NCI-H1048 (cell line): ENCODE measurements around the gene ALG8.
"Not testable (repeated sequence)": the region's sequence is repeated elsewhere in the genome, so short reads cannot be mapped to it uniquely, and the experiment has no call there.

ENCODE experiments used
- DNase-seq: peaks from one replicate; lab custom pipeline; 2025; lab: John Stamatoyannopoulos, UW

ALG8 gene

GRCh38 chr11:78139422-78140391 lies at the start of gene ALG8:
Gene ALG8 (minus strand): TSS chr11:78139626. CDS start chr11:78139588, 38 bp downstream.
- DNase-seq = peak; percentile 85

- DNase-seq = peak; percentile 93
Observed at GRCh38 chr11:78188286-78189173, 49.1 kb upstream of the ALG8 start, which contains the start of the genes KCTD21 and USP35. Gene KCTD21 (minus strand): TSS chr11:78188626. CDS start chr11:78174554, 14,072 bp downstream. Gene USP35 (plus strand): TSS chr11:78188919. CDS start chr11:78196246, 7,327 bp downstream.

- no peak for DNase-seq
Observed at GRCh38 chr11:78187366-78188285, 48.2 kb upstream of the ALG8 start.

- DNase-seq = no peak
Observed at GRCh38 chr11:78181185-78181584, 41.8 kb upstream of the ALG8 start.

- DNase-seq = no peak
Observed at GRCh38 chr11:78180751-78181150, 41.3 kb upstream of the ALG8 start.

GRCh38 chr11:78179459-78180071 lies 40.1 kb upstream of the ALG8 start:
- DNase-seq = no peak

- no peak for DNase-seq
Observed at GRCh38 chr11:78177216-78177615, 37.8 kb upstream of the ALG8 start.

GRCh38 chr11:78176605-78177141 lies 37.2 kb upstream of the ALG8 start:
- DNase-seq = no peak

GRCh38 chr11:78175862-78176261 lies 36.4 kb upstream of the ALG8 start:
- not testable (repeated sequence) for DNase-seq

GRCh38 chr11:78171951-78172350 lies 32.5 kb upstream of the ALG8 start:
- DNase-seq = no peak

- DNase-seq = no peak
Observed at GRCh38 chr11:78170874-78171549, 31.6 kb upstream of the ALG8 start.

- DNase-seq = no peak
Observed at GRCh38 chr11:78170413-78170812, 31.0 kb upstream of the ALG8 start.

- DNase-seq = no peak
Observed at GRCh38 chr11:78168539-78169477, 29.4 kb upstream of the ALG8 start.

GRCh38 chr11:78166855-78167469 lies 27.5 kb upstream of the ALG8 start:
- no peak for DNase-seq

GRCh38 chr11:78164471-78164870 lies 25.0 kb upstream of the ALG8 start:
- no peak for DNase-seq

GRCh38 chr11:78163828-78164227 lies 24.4 kb upstream of the ALG8 start:
- DNase-seq = no peak

GRCh38 chr11:78161962-78162371 lies 22.5 kb upstream of the ALG8 start:
- DNase-seq = no peak

GRCh38 chr11:78161346-78161745 lies 21.9 kb upstream of the ALG8 start:
- DNase-seq = no peak
